CD4-positive, alpha-beta T cell (primary cell): ENCODE data around the gene ETFA. TPM values are rescaled to one million over a fixed set of nuclear protein-coding genes. Genes with fewer than 3 reads are reported as not detected.

Experiments
- ATAC-seq: fragments of 200-7000 bp; cut with Tn5 transposase; one replicate; pipeline ENCODE4 v1.10.0; 2022; ENCODE audit warnings: mild to moderate bottlenecking; ENCODE audit not compliant: poor library complexity
- CTCF ChIA-PET: fragments of 350-600 bp; sonication (Branson Sonifier 250); formaldehyde crosslinking; loops from one replicate; lab custom pipeline; 2021; ENCODE audit warnings: antibody characterized with exemption, inconsistent platforms; lab: Charles Lee
- POLR2A ChIA-PET: fragments of 350-600 bp; sonication (Branson Sonifier 250); formaldehyde crosslinking; loops from one replicate; lab custom pipeline; 2021; ENCODE audit warnings: antibody characterized with exemption, inconsistent platforms; lab: Charles Lee
- DNase-seq, 14 experiments: peaks; one replicate each; pipeline ENCODE4 v3.0.0-alpha.2; 2013 to 2020; ENCODE audit warnings: mixed read lengths in 2 of 14
- H3K27ac ChIP-seq, 2 donors: one replicate each; pipeline versions ENCODE4 v1.5.1 to v1.7.0; 2013; ENCODE audit warnings: low read length in 2 of 2, low read depth in 1 of 2, mild to moderate bottlenecking in 1 of 2
- H3K27me3 ChIP-seq, 2 experiments: 1 replicate in 1 of 2; 2 replicates in 1 of 2; pipeline versions ENCODE4 v1.6.1 to v1.7.0; 2013; ENCODE audit warnings: low read length in 2 of 2, control low read depth in 1 of 2, mild to moderate bottlenecking in 1 of 2, moderate library complexity in 1 of 2; ENCODE audit not compliant: insufficient read depth in 2 of 2, control insufficient read depth in 1 of 2
- H3K36me3 ChIP-seq: one replicate; pipeline ENCODE4 v1.6.1; 2013; ENCODE audit warnings: low read length, control low read depth; ENCODE audit not compliant: insufficient read depth
- H3K4me1 ChIP-seq: one replicate; pipeline ENCODE4 v1.6.1; 2013; ENCODE audit warnings: low read length, control low read depth; ENCODE audit not compliant: insufficient read depth
- H3K4me3 ChIP-seq: one replicate; pipeline ENCODE4 v1.5.1; 2013; ENCODE audit warnings: mild to moderate bottlenecking, low read length, moderate library complexity
- H3K9me3 ChIP-seq, 2 experiments: 1 replicate in 1 of 2; 2 replicates in 1 of 2; pipeline versions ENCODE4 v1.6.1 to v1.7.0; 2013; ENCODE audit warnings: low read length in 2 of 2, mild to moderate bottlenecking in 2 of 2, control low read depth in 1 of 2, moderate library complexity in 1 of 2; ENCODE audit not compliant: control insufficient read depth in 1 of 2, insufficient read depth in 1 of 2
- H3K27ac Mint-ChIP-seq: one replicate; pipeline ENCODE4 v1.8.0; 2020; ENCODE audit warnings: mixed read lengths
- H3K27me3 Mint-ChIP-seq: one replicate; pipeline ENCODE4 v1.8.0; 2021; ENCODE audit warnings: mixed read lengths
- H3K36me3 Mint-ChIP-seq: one replicate; pipeline ENCODE4 v1.8.0; 2021; ENCODE audit warnings: low read depth, mixed read lengths
- H3K4me1 Mint-ChIP-seq: one replicate; pipeline ENCODE4 v1.8.0; 2021; ENCODE audit warnings: low read depth, mixed read lengths
- H3K4me3 Mint-ChIP-seq: one replicate; pipeline ENCODE4 v1.8.0; 2020; ENCODE audit warnings: mild to moderate bottlenecking, mixed read lengths
- H3K9me3 Mint-ChIP-seq: one replicate; pipeline ENCODE4 v1.8.0; 2020; ENCODE audit warnings: mixed read lengths
- CTCF ChIP-seq: fragments of 200-600 bp; IDR thresholded peaks from one replicate; pipeline ENCODE4 v1.8.0; 2022; ENCODE audit warnings: antibody characterized with exemption, mild to moderate bottlenecking
- intact Hi-C, 2 experiments: fragments of 100-400 bp; cut with DNase I in 1 of 2; cut with micrococcal nuclease in 1 of 2; formaldehyde crosslinking; loops; one replicate each; pipeline versions ENCODE4 v1.15.1 to v1.9.0; 2023 to 2025; cut with DNase I, micrococcal nuclease
- total RNA-seq, 174 experiments: library from RNA in 2 of 174; stranded (reverse) in 2 of 174; gene quantifications; one replicate each; pipeline ENCODE4 v1.2.3 and lab custom pipeline; 2021 to 2026

Gene ETFA
- total RNA-seq, 2 experiments from 2014 or later, result 11.4 to 15.2 TPM

GRCh38 chr15:76189106-76189505 is 122.2 kb downstream of the ETFA start:
- Histone ChIP-seq H3K36me3 (no peaks in the 10 kb centered on the region), H3K27ac (no peak overlapping the region), H3K9me3 (no peaks in the 10 kb centered on the region), H3K27me3 (peaks cover 33% of the 10 kb centered on the region in 2 experiments), H3K4me3 (no peak overlapping the region), H3K4me1 (peaks cover 13% of the 10 kb centered on the region)
- no peak overlapping the region for H3K4me3 Mint-ChIP-seq
- peaks cover 7% of the 10 kb centered on the region for H3K4me1 Mint-ChIP-seq
- ChIA-PET POLR2A (no interaction called here), CTCF (no interaction called here)
- H3K36me3 Mint-ChIP-seq, result no peaks in the 10 kb centered on the region
- intact Hi-C loops, result no loop called here
- H3K27ac Mint-ChIP-seq, result no peak overlapping the region
- H3K9me3 Mint-ChIP-seq, result no peaks in the 10 kb centered on the region
- H3K27me3 Mint-ChIP-seq, result peaks cover 45% of the 10 kb centered on the region
- ATAC-seq, result no peak
- TF ChIP-seq CTCF, result no peak
- DNase-seq, result no peak

DNA sequence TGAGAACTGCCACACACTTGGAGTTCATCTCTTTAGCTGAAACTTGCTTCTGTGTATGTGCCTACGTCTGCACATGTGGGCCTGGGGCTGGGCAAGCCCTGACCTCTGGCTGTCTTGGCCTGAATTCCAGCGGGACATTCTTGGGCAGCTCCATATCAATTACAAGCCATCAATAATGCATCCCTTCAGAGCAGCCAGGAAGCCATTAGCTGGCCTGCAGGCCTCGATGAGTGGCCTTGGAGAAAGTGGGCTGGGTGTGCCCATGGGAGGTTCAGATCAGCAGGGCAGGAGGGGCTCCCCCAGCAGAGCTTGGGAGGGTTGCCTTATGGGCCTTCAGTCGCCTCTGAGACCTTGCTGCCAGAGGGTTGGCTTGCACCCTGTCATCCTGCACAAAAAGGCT is 124.1 kb downstream of the ETFA start:
- ChIA-PET POLR2A (no interaction called here), CTCF (no interaction called here)
- Histone ChIP-seq H3K4me3 (no peak overlapping the region), H3K36me3 (no peaks in the 10 kb centered on the region), H3K9me3 (no peaks in the 10 kb centered on the region), H3K27me3 (peaks cover 33% of the 10 kb centered on the region in 2 experiments), H3K4me1 (peaks cover 13% of the 10 kb centered on the region), H3K27ac (no peak overlapping the region)
- Mint-ChIP-seq H3K27me3 (peaks cover 45% of the 10 kb centered on the region), H3K27ac (no peak overlapping the region), H3K4me1 (peaks cover 7% of the 10 kb centered on the region), H3K36me3 (no peaks in the 10 kb centered on the region), H3K9me3 (no peaks in the 10 kb centered on the region), H3K4me3 (no peak overlapping the region)
- no peak for TF ChIP-seq CTCF
- DNase-seq (no peak), ATAC-seq (no peak)
- intact Hi-C loops, result no loop called here

- H3K36me3 Mint-ChIP-seq, result no peaks in the 10 kb centered on the region
- ChIA-PET POLR2A (no interaction called here), CTCF (no interaction called here)
- no peak overlapping the region for H3K4me3 Mint-ChIP-seq
- Histone ChIP-seq H3K27me3 (peaks cover 22 to 28% of the 10 kb centered on the region in 2 experiments), H3K27ac (no peak overlapping the region), H3K4me1 (peaks cover 10% of the 10 kb centered on the region), H3K4me3 (no peak overlapping the region), H3K36me3 (no peaks in the 10 kb centered on the region), H3K9me3 (no peaks in the 10 kb centered on the region)
- no peak overlapping the region for H3K27ac Mint-ChIP-seq
- intact Hi-C loops, result no loop called here
- no peak for TF ChIP-seq CTCF
- H3K9me3 Mint-ChIP-seq, result no peaks in the 10 kb centered on the region
- ATAC-seq, result no peak
- peaks cover 38% of the 10 kb centered on the region for H3K27me3 Mint-ChIP-seq
- H3K4me1 Mint-ChIP-seq, result peaks cover 10% of the 10 kb centered on the region
- peak in 2 of 14 experiments; percentile 23 to 34 for DNase-seq
These were observed 125.6 kb downstream of the ETFA start for GRCh38 chr15:76185716-76186115.
